ENCODE measurements around the gene VOPP1. TPM values are rescaled to one million over a fixed set of nuclear protein-coding genes. Genes with fewer than 3 reads are reported as not detected.
"Not testable (repeated sequence)": the region's sequence is repeated elsewhere in the genome, so short reads cannot be mapped to it uniquely, and the experiment has no call there.

VOPP1 gene
- total RNA-seq, 2 experiments from 2014 or later: 64.9 to 67.2 TPM

- no peak for DNase-seq
- POLR2A ChIA-PET: interaction anchor here (1.3 kb wide), 1 partner anchor 18 kb away, joined by 4 read pairs; no protein-coding TSS in a partner anchor
- H3K27ac Mint-ChIP-seq: no peak overlapping the region
- H3K27me3 Mint-ChIP-seq: peaks cover 2% of the 10 kb centered on the region
- CTCF ChIA-PET: interaction anchor here (0.6 to 2.1 kb wide), 18 partner anchors 9 to 311 kb away, joined by 3 to 10 read pairs (median 4); no protein-coding TSS in a partner anchor
- no peaks in the 10 kb centered on the region for H3K9me3 Mint-ChIP-seq
- no peak overlapping the region for H3K4me3 Mint-ChIP-seq
- intact Hi-C loops (cut with micrococcal nuclease): loop anchor here (5.0 kb wide), 1 partner anchor 226 kb away; the partner anchor contains the start of gene LANCL2
- peaks cover 13% of the 10 kb centered on the region for H3K4me1 Mint-ChIP-seq (ENCODE audit: low read depth)
- H3K36me3 Mint-ChIP-seq: no peaks in the 10 kb centered on the region
Measured at GRCh38 chr7:55593172-55593514, 20.8 kb upstream of the VOPP1 start.

GRCh38 chr7:55592492-55592891 is 20.2 kb upstream of the VOPP1 start:
- DNase-seq: no peak

GRCh38 chr7:55591282-55591931 is 19.1 kb upstream of the VOPP1 start:
- CTCF ChIA-PET: interaction anchor here (1.5 kb wide), 1 partner anchor 158 kb away, joined by 3 read pairs; no protein-coding TSS in a partner anchor
- no peak for DNase-seq
- Mint-ChIP-seq H3K4me3 (no peak overlapping the region), H3K27ac (no peak overlapping the region), H3K27me3 (no peaks in the 10 kb centered on the region), H3K9me3 (no peaks in the 10 kb centered on the region), H3K4me1 (ENCODE audit: low read depth) (peaks cover 2% of the 10 kb centered on the region), H3K36me3 (no peaks in the 10 kb centered on the region)
- POLR2A ChIA-PET: no interaction called here
- intact Hi-C loops (cut with micrococcal nuclease): loop anchor here (5.0 kb wide), 1 partner anchor 224 kb away; the partner anchor contains the start of gene LANCL2

More at GRCh38 chr7:55592492-55592891, 20.2 kb upstream of the VOPP1 start:
- Mint-ChIP-seq H3K27me3 (no peaks in the 10 kb centered on the region), H3K9me3 (no peaks in the 10 kb centered on the region), H3K4me3 (no peak overlapping the region), H3K27ac (peak overlapping the region; percentile 15), H3K36me3 (no peaks in the 10 kb centered on the region), H3K4me1 (ENCODE audit: low read depth) (peaks cover 8% of the 10 kb centered on the region)
- intact Hi-C loops (cut with micrococcal nuclease): loop anchor here (5.0 kb wide), 1 partner anchor 225 kb away; the partner anchor contains the start of gene LANCL2
- CTCF ChIA-PET: interaction anchor here (1.2 to 1.8 kb wide), 5 partner anchors 18 to 166 kb away, joined by 3 to 10 read pairs (median 5); no protein-coding TSS in a partner anchor
- POLR2A ChIA-PET: no interaction called here

- POLR2A ChIA-PET: no interaction called here
- Mint-ChIP-seq H3K27ac (no peak overlapping the region), H3K27me3 (no peaks in the 10 kb centered on the region), H3K9me3 (no peaks in the 10 kb centered on the region), H3K4me3 (no peak overlapping the region), H3K4me1 (ENCODE audit: low read depth) (peaks cover 4% of the 10 kb centered on the region), H3K36me3 (no peaks in the 10 kb centered on the region)
- intact Hi-C loops (cut with micrococcal nuclease): loop anchor here (5.0 kb wide), 1 partner anchor 223 kb away; the partner anchor contains the start of gene LANCL2
- DNase-seq: no peak
- CTCF ChIA-PET: no interaction called here
Measured at GRCh38 chr7:55590517-55591281, 18.4 kb upstream of the VOPP1 start.

- ChIA-PET POLR2A (no interaction called here), CTCF (no interaction called here)
- no peak overlapping the region for H3K27ac Mint-ChIP-seq
Measured at GRCh38 chr7:55589905-55590304, 17.6 kb upstream of the VOPP1 start.

GRCh38 chr7:55588976-55589604 is 16.8 kb upstream of the VOPP1 start:
- H3K27ac Mint-ChIP-seq: no peak overlapping the region
- no peaks in the 10 kb centered on the region for H3K27me3 Mint-ChIP-seq
- H3K4me3 Mint-ChIP-seq: no peak overlapping the region
- intact Hi-C loops (cut with micrococcal nuclease): no loop called here
- ChIA-PET CTCF (interaction anchor here (0.8 kb wide), 1 partner anchor 9 kb away, joined by 3 read pairs; no protein-coding TSS in a partner anchor), POLR2A (no interaction called here)
- peaks cover 4% of the 10 kb centered on the region for H3K4me1 Mint-ChIP-seq (ENCODE audit: low read depth)
- H3K36me3 Mint-ChIP-seq: no peaks in the 10 kb centered on the region
- no peaks in the 10 kb centered on the region for H3K9me3 Mint-ChIP-seq
- DNase-seq: no peak

More at GRCh38 chr7:55589905-55590304, 17.6 kb upstream of the VOPP1 start:
- Mint-ChIP-seq H3K27me3 (no peaks in the 10 kb centered on the region), H3K36me3 (no peaks in the 10 kb centered on the region), H3K4me1 (ENCODE audit: low read depth) (peaks cover 4% of the 10 kb centered on the region), H3K9me3 (no peaks in the 10 kb centered on the region), H3K4me3 (no peak overlapping the region)
- no peak for DNase-seq
- intact Hi-C loops (cut with micrococcal nuclease): loop anchor here (5.0 kb wide), 1 partner anchor 223 kb away; the partner anchor contains the start of gene LANCL2

GRCh38 chr7:55588379-55588699 is 16.0 kb upstream of the VOPP1 start:
- H3K4me1 Mint-ChIP-seq (ENCODE audit: low read depth): peaks cover 7% of the 10 kb centered on the region
- intact Hi-C loops (cut with micrococcal nuclease): no loop called here
- ChIA-PET POLR2A (no interaction called here), CTCF (no interaction called here)
- H3K36me3 Mint-ChIP-seq: no peaks in the 10 kb centered on the region
- no peaks in the 10 kb centered on the region for H3K9me3 Mint-ChIP-seq
- no peak overlapping the region for H3K27ac Mint-ChIP-seq
- no peak overlapping the region for H3K4me3 Mint-ChIP-seq
- H3K27me3 Mint-ChIP-seq: no peaks in the 10 kb centered on the region
- no peak for DNase-seq

GRCh38 chr7:55587687-55588378 is 15.5 kb upstream of the VOPP1 start:
- no peaks in the 10 kb centered on the region for H3K9me3 Mint-ChIP-seq
- ChIA-PET POLR2A (no interaction called here), CTCF (interaction anchor here (1.1 kb wide), 1 partner anchor 21 kb away, joined by 3 read pairs; no protein-coding TSS in a partner anchor)
- no peak overlapping the region for H3K27ac Mint-ChIP-seq
- H3K36me3 Mint-ChIP-seq: no peaks in the 10 kb centered on the region
- intact Hi-C loops (cut with micrococcal nuclease): no loop called here
- H3K4me3 Mint-ChIP-seq: no peak overlapping the region
- DNase-seq: no peak
- H3K27me3 Mint-ChIP-seq: no peaks in the 10 kb centered on the region
- peaks cover 12% of the 10 kb centered on the region for H3K4me1 Mint-ChIP-seq (ENCODE audit: low read depth)

GRCh38 chr7:55582656-55583055 is 10.4 kb upstream of the VOPP1 start:
- CTCF ChIA-PET: interaction anchor here (1.4 kb wide), 1 partner anchor 11 kb away, joined by 7 read pairs; no protein-coding TSS in a partner anchor
- not testable (repeated sequence) for H3K4me3 Mint-ChIP-seq

GRCh38 chr7:55576753-55577152 is 4.5 kb upstream of the VOPP1 start:
- no peak for DNase-seq
- H3K4me1 Mint-ChIP-seq (ENCODE audit: low read depth): peaks cover 40% of the 10 kb centered on the region
- H3K9me3 Mint-ChIP-seq: no peaks in the 10 kb centered on the region
- no peaks in the 10 kb centered on the region for H3K27me3 Mint-ChIP-seq
- POLR2A ChIA-PET: no interaction called here
- no peak overlapping the region for H3K4me3 Mint-ChIP-seq
- H3K36me3 Mint-ChIP-seq: no peaks in the 10 kb centered on the region
- no peak overlapping the region for H3K27ac Mint-ChIP-seq
- intact Hi-C loops (cut with micrococcal nuclease): no loop called here
- CTCF ChIA-PET: no interaction called here

More at GRCh38 chr7:55582656-55583055, 10.4 kb upstream of the VOPP1 start:
- peaks cover 19% of the 10 kb centered on the region for H3K4me1 Mint-ChIP-seq (ENCODE audit: low read depth)
- H3K9me3 Mint-ChIP-seq; H3K27me3 Mint-ChIP-seq; H3K27ac Mint-ChIP-seq; DNase-seq; H3K36me3 Mint-ChIP-seq; POLR2A ChIA-PET; intact Hi-C loops (cut with micrococcal nuclease): not testable (repeated sequence)

GRCh38 chr7:55575733-55576132 is 3.4 kb upstream of the VOPP1 start:
- H3K36me3 Mint-ChIP-seq: peaks cover 2% of the 10 kb centered on the region
- ChIA-PET CTCF (interaction anchor here (2.1 kb wide), 1 partner anchor 17 kb away, joined by 10 read pairs; no protein-coding TSS in a partner anchor), POLR2A (interaction anchor here (1.5 to 9.2 kb wide), 2 partner anchors 18 to 42 kb away, joined by 4 to 128 read pairs; no protein-coding TSS in a partner anchor)
- peaks cover 42% of the 10 kb centered on the region for H3K4me1 Mint-ChIP-seq (ENCODE audit: low read depth)
- intact Hi-C loops (cut with micrococcal nuclease): no loop called here
- H3K4me3 Mint-ChIP-seq: no peak overlapping the region
- no peak for DNase-seq
- H3K27ac Mint-ChIP-seq: peak overlapping the region; percentile 39
- H3K9me3 Mint-ChIP-seq: no peaks in the 10 kb centered on the region
- no peaks in the 10 kb centered on the region for H3K27me3 Mint-ChIP-seq

All from activated CD4-positive, alpha-beta memory T cell treated with anti-CD3 and anti-CD28 coated beads for 36 hours (primary cell).